Measurements from ENCODE around the gene SRP68. TPM values are rescaled to one million over a fixed set of nuclear protein-coding genes. Genes with fewer than 3 reads are reported as not detected.

SRP68 gene
- total RNA-seq, 1 donor from 2014 or later: 31.7 TPM

GRCh38 chr17:76104140-76104895 lies 32.0 kb upstream of the SRP68 start:
- no peak for DNase-seq (ENCODE audit: low spot score)
- H3K9me3 Mint-ChIP-seq: no peaks in the 10 kb centered on the region
- peak overlapping the region; percentile 97 for H3K4me3 Mint-ChIP-seq
- H3K4me3 ChIP-seq: peak overlapping the region; percentile 99
- H3K79me2 ChIP-seq (ENCODE audit: low read depth): peaks cover 19% of the 10 kb centered on the region
- no peaks in the 10 kb centered on the region for H4K20me1 ChIP-seq (ENCODE audit: low read depth)
- H3K4me1 ChIP-seq: peaks cover 12% of the 10 kb centered on the region
- H3K27ac Mint-ChIP-seq: peak overlapping the region; percentile 17
- TF ChIP-seq EZH2 (IDR thresholded peaks at IDR 0.05): no peak
- TF ChIP-seq CTCF (IDR thresholded peaks at IDR 0.05): no peak
- no peak overlapping the region for H3K27ac ChIP-seq
- H3K4me2 ChIP-seq: peak overlapping the region; percentile 95
- no peak overlapping the region for H3K9ac ChIP-seq
- no peaks in the 10 kb centered on the region for H3K27me3 ChIP-seq
- H2AFZ ChIP-seq (replicated peaks): peak overlapping the region; percentile 99
- peaks cover 8% of the 10 kb centered on the region for H3K27me3 Mint-ChIP-seq (ENCODE audit: insufficient read depth, low read depth)
- no peaks in the 10 kb centered on the region for H3K9me3 ChIP-seq (ENCODE audit: low read depth)
- H3K36me3 Mint-ChIP-seq: peaks cover 13% of the 10 kb centered on the region
- H3K4me1 Mint-ChIP-seq: peaks cover 24% of the 10 kb centered on the region
- H3F3A ChIP-seq (ENCODE audit: low read depth): peaks cover 25% of the 10 kb centered on the region
- peaks cover 9% of the 10 kb centered on the region for H3K36me3 ChIP-seq

- H3K79me2 ChIP-seq (ENCODE audit: low read depth): peaks cover 19% of the 10 kb centered on the region
- H3K4me3 ChIP-seq: peak within 1 kb of the TSS; percentile 99
- Mint-ChIP-seq H3K27me3 (ENCODE audit: insufficient read depth, low read depth) (peaks cover 8% of the 10 kb centered on the region), H3K4me3 (peak within 1 kb of the TSS; percentile 97), H3K9me3 (no peaks in the 10 kb centered on the region), H3K27ac (peak within 1 kb of the TSS; percentile 99), H3K4me1 (peaks cover 24% of the 10 kb centered on the region), H3K36me3 (peaks cover 16% of the 10 kb centered on the region)
- peaks cover 25% of the 10 kb centered on the region for H3F3A ChIP-seq (ENCODE audit: low read depth)
- peaks cover 12% of the 10 kb centered on the region for H3K4me1 ChIP-seq
- peak within 1 kb of the TSS; percentile 99 for H2AFZ ChIP-seq (replicated peaks)
- H3K4me2 ChIP-seq: peak within 1 kb of the TSS; percentile 95
- peak within 1 kb of the TSS; percentile 19 for H3K27ac ChIP-seq
- no peaks in the 10 kb centered on the region for H3K9me3 ChIP-seq (ENCODE audit: low read depth)
- peak; percentile 97 for DNase-seq (ENCODE audit: low spot score)
- peak within 1 kb of the TSS; percentile 65 for H3K9ac ChIP-seq
- no peaks in the 10 kb centered on the region for H4K20me1 ChIP-seq (ENCODE audit: low read depth)
- TF ChIP-seq CTCF (IDR thresholded peaks at IDR 0.05) (no peak), EZH2 (IDR thresholded peaks at IDR 0.05) (peak; percentile 38)
- no peaks in the 10 kb centered on the region for H3K27me3 ChIP-seq
- H3K36me3 ChIP-seq: peaks cover 9% of the 10 kb centered on the region
These were observed 31.2 kb upstream of the SRP68 start, which contains the start of gene EXOC7 for GRCh38 chr17:76103274-76104139. Gene EXOC7 (minus strand): TSS chr17:76103787. CDS start chr17:76103692, 95 bp downstream.

GRCh38 chr17:76102944-76103273 lies 30.6 kb upstream of the SRP68 start:
- Histone ChIP-seq H3K27ac (no peak overlapping the region), H2AFZ (replicated peaks) (peak overlapping the region; percentile 99), H3K79me2 (ENCODE audit: low read depth) (peaks cover 19% of the 10 kb centered on the region)

More at GRCh38 chr17:76102944-76103273, 30.6 kb upstream of the SRP68 start:
- H3K9ac ChIP-seq: peak overlapping the region; percentile 65
- no peak for TF ChIP-seq EZH2 (IDR thresholded peaks at IDR 0.05)
- no peak for TF ChIP-seq EZH2phosphoT487 (IDR thresholded peaks at IDR 0.05)
- H4K20me1 ChIP-seq (ENCODE audit: low read depth): no peaks in the 10 kb centered on the region
- H3K27me3 ChIP-seq: no peaks in the 10 kb centered on the region
- no peaks in the 10 kb centered on the region for H3K9me3 Mint-ChIP-seq
- H3K4me1 ChIP-seq: peaks cover 12% of the 10 kb centered on the region
- peaks cover 9% of the 10 kb centered on the region for H3K36me3 ChIP-seq
- no peaks in the 10 kb centered on the region for H3K9me3 ChIP-seq (ENCODE audit: low read depth)
- H3K27ac Mint-ChIP-seq: peak overlapping the region; percentile 99
- peaks cover 25% of the 10 kb centered on the region for H3F3A ChIP-seq (ENCODE audit: low read depth)
- H3K4me3 ChIP-seq: peak overlapping the region; percentile 99
- H3K36me3 Mint-ChIP-seq: peaks cover 18% of the 10 kb centered on the region
- H3K4me1 Mint-ChIP-seq: peaks cover 24% of the 10 kb centered on the region
- DNase-seq (ENCODE audit: low spot score): no peak
- H3K27me3 Mint-ChIP-seq (ENCODE audit: insufficient read depth, low read depth): peaks cover 8% of the 10 kb centered on the region
- peak overlapping the region; percentile 95 for H3K4me2 ChIP-seq
- peak overlapping the region; percentile 97 for H3K4me3 Mint-ChIP-seq

All from neural progenitor cell (in vitro differentiated cells).